ENCODE measurements around the gene PLB1.
"Not testable (repeated sequence)": the region's sequence is repeated elsewhere in the genome, so short reads cannot be mapped to it uniquely, and the experiment has no call there.

PLB1 gene

DNA sequence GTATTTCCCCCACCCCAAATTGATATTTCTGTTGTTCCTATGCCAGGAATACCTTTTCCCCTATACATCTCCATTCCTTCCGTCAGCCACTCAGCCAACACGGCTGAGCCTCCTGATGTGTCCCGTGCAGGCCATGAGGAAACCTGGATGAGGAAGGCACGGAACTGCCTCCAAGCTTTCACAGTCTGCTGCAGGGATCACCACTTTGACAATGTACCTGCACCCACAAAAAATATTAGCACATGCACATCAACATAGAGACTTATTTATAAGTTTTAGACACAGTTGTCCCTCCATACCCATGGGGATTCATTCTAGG lies 154.4 kb downstream of the PLB1 start:
- no peak for DNase-seq

GRCh38 chr2:28652217-28652616 lies 156.4 kb downstream of the PLB1 start:
- no peak for DNase-seq

DNA sequence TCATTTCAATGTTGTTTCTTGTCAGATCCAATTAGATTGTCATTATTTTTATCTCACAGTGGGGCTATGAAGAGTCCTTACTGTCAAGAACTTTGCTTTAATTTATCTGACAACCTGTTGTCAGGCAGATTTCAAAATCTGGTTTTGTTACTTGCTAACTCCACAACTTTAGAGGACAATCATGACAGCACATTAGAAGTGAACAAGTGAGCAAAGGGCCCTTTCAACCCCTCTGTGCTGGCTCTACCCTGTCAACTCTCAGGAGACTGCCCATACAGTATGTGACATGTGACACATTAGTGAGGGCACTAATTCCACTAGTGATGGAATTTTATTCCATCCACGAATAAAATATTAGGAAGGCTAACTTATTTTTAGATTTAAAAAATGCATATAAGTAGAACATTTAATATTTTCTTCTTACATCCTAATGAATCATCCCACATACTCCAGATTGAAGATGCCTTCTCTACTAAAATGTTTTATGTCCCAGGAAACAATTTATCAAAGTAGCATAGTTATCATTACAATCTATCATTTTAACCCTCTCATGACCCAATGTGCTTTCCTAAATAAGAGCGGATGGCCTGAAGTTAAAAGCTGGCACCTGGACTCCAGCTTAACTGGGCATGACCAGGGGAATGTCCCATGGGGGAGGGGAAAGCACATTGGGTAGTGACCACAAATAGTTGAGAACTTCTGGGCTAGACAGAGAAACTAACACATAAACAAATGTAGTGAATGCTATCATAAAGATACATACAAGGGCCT lies 158.2 kb downstream of the PLB1 start:
- DNase-seq, result no peak

- DNase-seq, result no peak
Observed at GRCh38 chr2:28654663-28655320, 158.9 kb downstream of the PLB1 start.

DNA sequence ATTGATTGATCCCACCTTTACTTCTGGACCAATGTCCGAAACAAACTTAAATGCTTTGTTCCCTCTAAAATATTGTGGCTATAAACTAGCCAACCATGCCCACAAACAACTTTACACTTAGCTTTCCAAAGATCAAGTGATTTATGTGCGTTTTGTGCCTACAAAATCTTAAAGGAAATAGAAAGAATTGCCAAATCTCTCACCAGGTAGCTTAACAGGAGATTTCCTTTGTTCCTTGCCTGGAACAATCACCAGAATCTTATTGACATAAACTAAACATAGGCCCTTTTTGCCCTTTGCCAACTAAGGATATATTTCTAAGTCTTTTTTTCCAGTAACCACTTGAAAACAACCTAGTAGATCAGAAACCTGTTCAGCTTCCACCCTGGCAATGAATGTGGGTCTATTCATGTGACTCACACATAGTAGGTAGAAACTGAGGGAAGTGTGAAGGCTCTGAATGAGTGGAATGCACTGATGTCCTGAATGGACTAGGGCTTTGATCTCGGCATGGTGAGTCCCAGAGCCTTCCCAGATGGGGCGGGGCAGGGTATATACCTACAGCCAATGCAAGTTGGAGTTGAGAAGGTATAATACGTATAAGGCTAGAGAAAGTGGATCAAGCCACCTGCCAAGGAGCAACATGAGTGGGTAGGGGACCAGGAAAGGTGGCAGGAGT lies 161.2 kb downstream of the PLB1 start:
- no peak for DNase-seq

GRCh38 chr2:28658369-28658768 lies 162.5 kb downstream of the PLB1 start:
- DNase-seq, result no peak

- no peak for DNase-seq
Observed at GRCh38 chr2:28659127-28659526, 163.3 kb downstream of the PLB1 start.

- no peak for DNase-seq
Observed at GRCh38 chr2:28661589-28662001, 165.7 kb downstream of the PLB1 start.

DNA sequence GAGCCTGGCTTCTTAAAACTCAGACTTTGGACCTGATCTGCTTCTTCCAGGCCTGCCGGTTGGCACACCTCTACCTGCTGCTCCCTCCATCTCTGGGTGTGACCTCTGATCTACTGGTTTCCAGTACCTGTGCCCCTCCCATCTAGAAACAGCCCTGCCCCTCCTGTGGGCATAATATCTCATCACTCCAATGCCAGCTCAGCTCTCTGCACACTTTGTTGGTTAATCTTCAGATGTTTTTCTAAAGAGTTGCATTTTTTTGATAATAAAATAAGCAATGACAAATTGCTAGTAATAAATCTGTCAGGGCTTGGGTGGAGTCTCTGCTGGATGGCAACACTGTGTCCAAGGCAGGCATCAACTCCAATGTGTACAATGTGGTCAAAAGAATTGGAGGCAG lies 166.2 kb downstream of the PLB1 start:
- DNase-seq, result no peak

- DNase-seq, result no peak
Observed at GRCh38 chr2:28662468-28663181, 166.8 kb downstream of the PLB1 start.

DNA sequence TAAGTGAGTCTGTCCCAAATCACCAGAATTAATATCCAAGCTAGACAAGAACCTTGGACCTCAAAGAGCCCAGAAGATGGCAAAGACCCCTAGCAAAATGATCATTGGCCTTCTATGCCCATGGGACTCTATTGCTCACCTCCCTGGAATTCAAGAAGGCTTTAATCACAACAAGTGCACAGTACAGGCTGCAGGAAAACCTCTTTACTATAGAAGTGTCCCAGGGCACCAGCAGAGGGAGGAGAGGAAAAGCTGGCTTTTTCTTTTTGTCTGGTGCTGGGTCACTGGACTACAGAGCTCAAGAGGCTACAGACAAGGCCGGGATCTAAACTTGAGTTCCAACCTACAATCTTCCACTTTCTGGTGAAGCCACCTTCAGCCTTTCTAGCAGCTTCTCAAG lies 167.5 kb downstream of the PLB1 start:
- DNase-seq, result no peak

DNA sequence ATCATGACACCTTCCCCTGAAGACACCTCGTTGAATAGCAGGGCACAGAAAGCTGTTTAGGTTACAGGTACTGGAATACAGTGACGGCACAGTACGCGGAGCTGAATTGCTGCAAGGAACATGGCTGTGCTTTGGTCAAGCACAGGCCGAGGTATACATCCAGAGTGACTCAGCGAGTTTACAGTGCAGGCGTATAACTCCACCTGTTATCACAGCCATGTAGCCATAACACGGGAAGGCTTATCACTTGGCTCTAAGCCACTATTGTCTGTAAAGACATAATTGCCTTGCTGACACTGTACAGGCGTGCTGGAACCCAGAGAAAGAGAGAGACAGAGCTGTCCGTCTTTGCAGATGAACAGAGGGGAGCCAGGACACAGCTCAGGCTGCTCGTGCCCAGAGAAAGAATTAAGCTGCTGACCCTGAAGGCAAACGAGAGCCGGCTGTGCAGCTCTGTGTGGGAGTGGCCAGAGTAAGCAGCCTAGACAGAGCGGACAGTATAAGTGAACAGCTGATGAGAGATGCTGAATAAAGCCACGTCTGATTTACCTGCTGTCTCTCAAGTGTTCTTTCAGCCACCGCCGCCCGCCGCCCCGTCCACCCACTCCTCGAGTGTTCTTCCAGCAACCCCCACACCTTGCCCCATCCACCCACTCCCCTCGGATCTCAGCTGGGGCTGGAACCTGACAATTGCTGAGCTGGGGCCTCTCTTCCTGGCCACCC lies 168.4 kb downstream of the PLB1 start:
- DNase-seq, result no peak

GRCh38 chr2:28665041-28665704 lies 169.3 kb downstream of the PLB1 start:
- no peak for DNase-seq

DNA sequence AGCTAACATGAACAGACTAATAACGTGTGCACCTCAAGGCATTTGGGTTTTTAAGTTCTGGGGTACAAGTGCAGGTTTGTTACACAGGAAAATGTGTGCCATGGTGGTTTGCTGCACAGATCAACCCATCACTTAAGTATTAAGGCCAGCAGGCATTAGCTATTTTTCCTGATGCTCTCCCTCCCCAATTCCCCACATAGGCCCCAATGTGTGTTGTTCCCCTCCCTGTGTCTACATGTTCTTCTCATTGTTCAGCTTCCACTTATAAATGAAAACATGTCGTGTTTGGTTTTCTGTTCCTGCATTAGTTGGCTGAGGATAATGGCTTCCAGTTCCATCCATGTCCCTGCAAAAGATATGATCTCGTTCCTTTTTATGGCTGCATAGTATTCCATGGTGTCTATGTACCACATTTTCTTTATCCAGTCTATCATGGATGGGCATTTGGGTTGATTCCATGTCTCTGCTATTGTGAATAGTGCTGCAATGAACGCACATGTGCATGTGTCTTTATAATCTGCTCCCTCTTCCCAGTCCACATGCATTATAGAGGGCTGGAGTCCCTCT lies 170.0 kb downstream of the PLB1 start:
- not testable (repeated sequence) for DNase-seq

DNA sequence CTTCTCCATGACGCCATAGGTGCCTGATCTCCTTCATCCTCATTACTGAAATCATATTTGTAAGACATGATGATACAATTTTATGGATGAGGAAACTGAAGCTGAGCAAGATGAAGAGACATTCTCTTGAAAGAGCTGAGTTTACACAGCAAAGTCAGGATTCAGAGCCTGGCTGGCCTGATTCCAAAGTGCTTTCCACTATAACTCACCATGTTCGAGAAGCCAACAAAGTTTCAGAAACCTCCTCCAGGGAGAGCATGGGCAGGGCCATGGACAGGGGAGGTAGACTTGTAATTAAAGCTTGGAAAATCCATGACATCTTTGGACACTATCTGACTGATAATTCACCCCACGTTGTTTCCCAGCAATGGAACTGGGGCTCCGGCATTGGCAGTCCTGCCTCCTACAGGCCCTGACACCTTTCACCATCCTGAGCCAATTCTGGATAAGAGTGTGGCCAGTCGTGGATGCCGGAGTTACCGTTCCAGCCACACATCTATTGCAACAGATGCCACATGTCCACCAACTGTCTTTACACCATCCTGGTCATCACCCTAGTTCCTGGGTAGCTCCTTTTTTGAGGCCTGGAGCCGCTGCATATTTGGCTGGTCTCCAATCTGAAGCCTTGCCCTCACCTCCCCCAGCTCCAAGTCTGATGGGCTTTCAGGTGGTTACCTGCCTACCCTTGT lies 170.8 kb downstream of the PLB1 start:
- no peak for DNase-seq

DNA sequence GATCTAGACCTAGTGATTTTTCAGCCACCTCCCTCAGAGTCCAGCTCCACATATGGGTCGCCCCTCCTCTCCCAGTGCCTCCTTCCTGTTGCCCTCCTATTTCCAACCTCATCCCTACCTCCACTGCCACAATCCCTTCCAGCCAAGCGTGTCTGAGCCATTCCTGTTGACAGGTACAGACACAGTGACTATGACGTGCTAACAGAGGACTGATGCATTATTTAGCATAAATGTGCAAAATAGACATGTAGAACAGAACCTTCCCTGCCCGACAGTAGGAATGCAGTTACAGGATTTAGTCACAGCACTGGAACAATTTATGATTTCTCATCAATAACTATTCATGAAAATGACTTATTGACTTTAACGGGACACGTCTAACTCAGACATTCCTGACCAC lies 171.4 kb downstream of the PLB1 start:
- DNase-seq, result no peak

GRCh38 chr2:28668106-28668814 lies 172.4 kb downstream of the PLB1 start:
- no peak for DNase-seq

- no peak for DNase-seq
Observed at GRCh38 chr2:28668880-28669279, 173.0 kb downstream of the PLB1 start.

GRCh38 chr2:28670856-28671255 lies 175.0 kb downstream of the PLB1 start:
- DNase-seq, result no peak

DNA sequence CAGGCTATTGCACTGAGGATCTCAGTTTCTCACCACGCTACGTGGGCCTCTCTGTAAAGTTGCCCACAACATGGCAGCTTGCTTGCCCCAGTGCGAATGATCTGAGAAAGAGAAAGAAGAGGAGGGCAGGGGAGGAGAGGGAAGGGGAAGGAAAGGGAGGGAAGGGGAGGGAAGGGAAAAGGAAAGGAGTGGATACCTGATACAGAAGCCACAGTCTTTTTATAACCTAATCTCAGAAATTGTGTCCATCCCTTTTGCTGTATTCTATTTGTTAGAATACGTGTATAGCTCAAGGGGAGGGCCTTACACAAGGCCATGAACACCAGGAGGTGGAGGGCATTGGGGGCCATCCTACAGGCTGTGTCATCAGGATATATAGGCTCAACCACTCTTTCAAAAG lies 177.5 kb downstream of the PLB1 start:
- no peak for DNase-seq

Data from NCI-H1436 (cell line).